ENCODE results near the gene SYNPO2L.
"Not testable (repeated sequence)": the region's sequence is repeated elsewhere in the genome, so short reads cannot be mapped to it uniquely, and the experiment has no call there.

Gene SYNPO2L

DNA sequence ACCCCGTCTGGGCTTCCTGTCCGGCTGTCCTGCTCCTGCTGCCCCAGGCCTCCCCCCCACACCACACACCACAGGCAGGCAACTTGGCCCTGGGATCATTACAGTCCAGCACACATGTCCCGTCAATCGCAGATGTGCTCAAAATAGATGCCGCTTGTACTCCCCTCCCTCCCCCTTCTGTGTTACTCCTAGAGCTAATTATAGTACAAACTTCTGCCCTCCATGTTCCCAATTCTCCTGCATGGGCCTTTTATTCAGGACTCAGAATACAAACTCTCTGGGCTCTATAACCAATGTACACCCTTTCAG lies at the start of gene SYNPO2L:
Gene SYNPO2L, minus strand, starts transcription at position 40 of the 309 bp plus-strand sequence. CDS start 107 bp downstream, outside the sequence.
- DNase-seq (ENCODE audit: low spot score): no peak

DNA sequence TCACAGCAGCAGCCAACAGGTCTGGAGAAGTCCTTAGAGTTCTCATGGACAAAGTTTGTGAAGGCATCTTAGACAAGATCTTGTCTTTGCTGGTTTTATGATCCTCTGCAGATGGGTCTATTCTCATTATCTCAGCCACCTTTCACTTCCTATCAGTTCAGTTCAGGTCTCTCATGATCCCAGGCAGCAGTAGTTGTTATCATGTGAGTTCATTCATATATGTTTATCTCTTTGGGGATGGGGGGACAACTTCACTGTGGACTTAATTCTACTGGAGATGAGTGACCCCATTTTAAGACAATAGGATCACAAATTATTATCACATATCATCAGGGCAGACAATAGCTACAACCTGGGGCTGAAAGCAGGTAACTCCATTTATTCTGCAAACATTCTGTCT lies 48.1 kb upstream of the SYNPO2L start:
- not testable (repeated sequence) for DNase-seq (ENCODE audit: low spot score)

- not testable (repeated sequence) for DNase-seq (ENCODE audit: low spot score)
Observed at GRCh38 chr10:73698819-73699218, 43.0 kb upstream of the SYNPO2L start.

DNA sequence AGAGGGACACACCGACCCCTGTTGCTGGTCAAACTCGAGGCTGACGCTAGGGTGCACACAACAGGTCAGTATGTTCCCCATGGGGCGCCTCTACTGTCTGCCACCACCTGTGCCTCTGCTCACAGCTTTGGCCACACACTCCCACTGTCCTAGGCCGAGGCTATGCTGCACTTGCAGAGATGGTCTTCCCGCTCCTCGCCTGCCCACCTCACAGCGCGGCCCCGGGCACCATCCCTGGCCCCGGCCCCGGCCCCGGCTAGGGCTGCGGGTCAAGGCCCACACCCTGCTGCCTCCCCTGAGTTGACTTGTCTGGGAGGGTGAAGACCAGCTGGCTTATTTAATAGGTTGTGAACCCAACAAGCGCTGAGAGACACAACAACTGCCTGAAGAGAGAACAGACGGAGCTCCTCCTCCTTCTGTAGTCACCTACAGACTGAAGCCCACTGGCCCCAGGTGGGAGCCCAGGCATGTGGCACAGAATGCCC lies 41.9 kb upstream of the SYNPO2L start, which contains the start of gene AGAP5:
Gene AGAP5, minus strand, starts transcription at position 435 of the 485 bp plus-strand sequence. Its CDS starts 354 bp downstream, at position 81.
- not testable (repeated sequence) for DNase-seq (ENCODE audit: low spot score)

DNA sequence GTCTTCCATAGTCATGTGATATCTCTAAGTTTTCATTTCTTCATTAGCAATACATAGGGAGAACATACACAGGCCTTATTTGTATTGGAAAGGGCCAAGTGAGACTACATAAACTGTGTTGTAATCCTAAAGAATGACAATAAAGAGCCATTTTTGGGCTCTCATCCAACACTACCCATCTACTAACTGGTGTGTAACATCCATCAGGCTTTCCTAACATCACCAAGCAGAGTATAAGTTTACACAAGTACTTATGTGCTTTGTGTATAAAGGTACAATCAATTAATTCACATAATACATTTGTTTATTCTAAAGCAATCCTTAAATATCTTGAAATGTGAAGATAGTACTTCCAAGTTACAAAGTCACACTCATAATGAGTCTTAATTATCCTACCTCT lies 39.5 kb upstream of the SYNPO2L start:
- DNase-seq (ENCODE audit: low spot score): not testable (repeated sequence)

GRCh38 chr10:73690755-73691154 lies 34.9 kb upstream of the SYNPO2L start:
- DNase-seq (ENCODE audit: low spot score): not testable (repeated sequence)

- not testable (repeated sequence) for DNase-seq (ENCODE audit: low spot score)
Observed at GRCh38 chr10:73689596-73689995, 33.8 kb upstream of the SYNPO2L start.

DNA sequence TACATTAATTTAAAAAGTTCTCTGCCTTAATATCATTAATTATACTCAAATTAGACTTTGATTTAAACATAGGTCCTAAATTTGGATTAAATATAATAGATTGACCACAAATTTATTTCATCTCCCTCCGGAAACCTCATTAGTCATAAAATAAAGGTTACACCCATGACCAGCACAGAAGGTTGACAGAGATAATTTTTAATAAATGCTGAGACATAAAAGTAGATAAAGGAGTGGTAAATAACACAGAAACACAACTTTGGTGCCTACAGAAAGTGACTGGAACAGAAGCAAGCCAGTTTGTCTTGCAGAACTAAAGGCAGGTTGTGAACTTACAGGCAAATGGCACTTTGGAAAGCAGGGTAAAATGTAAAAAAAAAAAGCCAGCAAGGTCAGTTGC lies 31.8 kb upstream of the SYNPO2L start:
- DNase-seq (ENCODE audit: low spot score): not testable (repeated sequence)

DNA sequence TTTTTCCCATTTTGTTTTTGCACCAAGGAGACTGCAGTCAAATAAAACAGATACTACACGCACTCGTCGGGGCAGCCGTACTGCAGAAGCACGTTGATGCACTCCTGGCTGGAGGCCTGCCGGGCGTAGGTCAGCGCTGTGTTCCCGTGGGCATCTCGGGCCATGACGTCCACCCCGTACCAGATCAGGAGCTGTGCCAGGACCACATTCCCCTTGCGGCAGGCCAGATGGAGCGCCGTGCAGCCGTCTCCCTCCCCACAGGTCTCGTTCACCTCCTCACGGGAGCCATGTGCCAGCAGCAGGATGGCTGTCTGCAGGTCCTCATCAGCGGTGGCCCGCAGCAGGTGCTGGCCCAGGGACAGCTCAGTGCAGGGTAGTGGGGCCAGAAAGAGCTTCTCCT lies 18.7 kb upstream of the SYNPO2L start:
- DNase-seq (ENCODE audit: low spot score): not testable (repeated sequence)

GRCh38 chr10:73668378-73668777 lies 12.5 kb upstream of the SYNPO2L start:
- not testable (repeated sequence) for DNase-seq (ENCODE audit: low spot score)

- not testable (repeated sequence) for DNase-seq (ENCODE audit: low spot score)
Observed at GRCh38 chr10:73666153-73666809, 10.5 kb upstream of the SYNPO2L start.

GRCh38 chr10:73665581-73665980 lies 9.8 kb upstream of the SYNPO2L start:
- DNase-seq (ENCODE audit: low spot score): not testable (repeated sequence)

GRCh38 chr10:73664156-73665040 lies 8.6 kb upstream of the SYNPO2L start:
- not testable (repeated sequence) for DNase-seq (ENCODE audit: low spot score)

DNA sequence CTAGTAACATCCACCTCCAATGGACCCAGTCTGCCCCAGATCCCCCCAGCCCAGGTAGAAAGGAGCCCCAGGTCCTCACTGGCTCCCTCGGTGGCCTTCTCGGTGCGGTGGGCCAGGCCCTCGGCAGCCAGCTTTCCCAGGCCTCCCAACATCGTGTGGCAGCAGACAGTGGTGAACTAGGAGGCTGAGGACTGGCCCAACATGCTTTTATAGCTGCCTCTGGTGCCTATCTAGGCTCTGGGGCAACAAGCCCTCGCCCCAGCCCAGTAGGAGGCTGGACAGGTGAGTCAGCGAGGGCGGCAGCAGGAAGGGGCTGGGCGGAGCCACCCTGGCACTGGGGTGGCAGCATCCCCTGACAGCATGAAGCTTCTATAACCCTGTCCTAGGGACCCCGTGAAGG lies 7.8 kb upstream of the SYNPO2L start:
- DNase-seq (ENCODE audit: low spot score): not testable (repeated sequence)

DNA sequence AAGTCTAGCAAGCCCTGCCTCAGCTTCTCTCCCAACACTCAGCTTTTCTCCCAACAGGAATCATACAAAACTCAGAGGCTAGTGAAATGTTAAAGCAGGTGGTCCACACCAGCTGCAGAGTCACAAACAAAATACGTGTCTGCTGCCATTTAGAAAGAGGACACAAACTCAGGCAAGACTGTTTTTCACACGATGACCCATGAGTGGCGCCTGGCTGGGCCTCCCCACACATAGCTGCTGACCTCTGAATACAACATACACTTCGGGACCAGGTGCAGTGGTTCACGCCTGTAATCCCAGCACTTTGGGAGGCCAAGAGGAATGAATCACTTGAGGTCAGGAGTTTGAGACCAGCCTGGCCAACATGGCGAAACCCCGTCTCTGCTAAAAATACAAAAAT lies 6.9 kb upstream of the SYNPO2L start:
- not testable (repeated sequence) for DNase-seq (ENCODE audit: low spot score)

DNA sequence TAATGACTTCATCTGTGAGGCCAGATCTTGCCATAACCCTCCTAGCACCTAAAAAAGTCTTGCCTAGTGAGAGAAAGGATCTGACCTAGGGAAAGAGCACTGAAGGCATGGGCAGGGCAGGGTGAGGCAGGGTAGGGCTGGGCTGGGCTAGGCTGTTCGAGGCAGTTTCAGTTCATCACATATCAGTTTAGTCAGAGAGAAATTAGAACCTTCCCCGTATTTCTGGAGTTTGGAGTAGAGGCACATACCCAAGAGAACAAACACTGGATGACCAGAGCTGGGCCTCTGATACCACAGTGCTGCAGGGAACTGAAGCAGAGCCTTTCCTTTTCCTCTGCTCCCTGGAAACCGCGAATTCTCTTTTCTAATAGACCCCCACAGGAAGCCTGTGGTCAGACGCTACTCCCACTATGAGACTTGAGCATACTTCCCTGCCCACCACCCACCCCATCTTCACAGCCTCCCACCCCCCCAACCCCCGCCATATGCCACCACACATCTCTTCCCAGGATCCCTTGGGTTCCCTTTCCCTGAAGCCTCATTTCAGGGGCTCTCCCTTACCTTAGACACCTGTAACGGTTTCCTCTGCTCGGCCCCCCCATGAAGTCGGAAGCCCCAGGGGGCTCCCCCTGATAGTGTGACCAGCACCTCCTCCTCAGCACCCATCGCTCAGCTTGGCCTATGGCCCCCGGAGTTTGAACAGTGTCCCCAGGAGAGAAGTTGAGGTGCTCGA lies 406 bp downstream of the SYNPO2L start:
- no peak for DNase-seq (ENCODE audit: low spot score)

GRCh38 chr10:73653701-73654100 lies 2.1 kb downstream of the SYNPO2L start:
- DNase-seq (ENCODE audit: low spot score): no peak

DNA sequence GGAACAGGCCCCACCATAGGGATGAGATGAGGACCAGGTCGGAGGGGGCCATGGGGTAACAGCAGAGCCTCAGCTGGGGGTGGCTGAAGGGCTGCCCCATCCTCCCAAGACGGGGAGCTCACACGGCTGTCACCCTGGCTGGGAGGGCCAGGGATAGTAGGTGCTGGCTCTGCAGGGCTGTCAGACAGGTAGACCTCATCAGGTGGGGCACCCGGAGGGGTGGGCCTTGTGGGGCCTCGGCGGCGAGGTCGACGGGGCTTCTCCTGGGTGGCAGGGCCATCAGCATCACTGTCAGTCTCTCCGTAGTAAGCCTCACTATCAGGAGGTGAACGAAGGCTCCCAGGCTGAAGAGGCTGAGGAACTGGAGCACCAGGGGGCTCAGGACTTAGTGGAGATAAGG lies 2.6 kb downstream of the SYNPO2L start:
- DNase-seq (ENCODE audit: low spot score): no peak

DNA sequence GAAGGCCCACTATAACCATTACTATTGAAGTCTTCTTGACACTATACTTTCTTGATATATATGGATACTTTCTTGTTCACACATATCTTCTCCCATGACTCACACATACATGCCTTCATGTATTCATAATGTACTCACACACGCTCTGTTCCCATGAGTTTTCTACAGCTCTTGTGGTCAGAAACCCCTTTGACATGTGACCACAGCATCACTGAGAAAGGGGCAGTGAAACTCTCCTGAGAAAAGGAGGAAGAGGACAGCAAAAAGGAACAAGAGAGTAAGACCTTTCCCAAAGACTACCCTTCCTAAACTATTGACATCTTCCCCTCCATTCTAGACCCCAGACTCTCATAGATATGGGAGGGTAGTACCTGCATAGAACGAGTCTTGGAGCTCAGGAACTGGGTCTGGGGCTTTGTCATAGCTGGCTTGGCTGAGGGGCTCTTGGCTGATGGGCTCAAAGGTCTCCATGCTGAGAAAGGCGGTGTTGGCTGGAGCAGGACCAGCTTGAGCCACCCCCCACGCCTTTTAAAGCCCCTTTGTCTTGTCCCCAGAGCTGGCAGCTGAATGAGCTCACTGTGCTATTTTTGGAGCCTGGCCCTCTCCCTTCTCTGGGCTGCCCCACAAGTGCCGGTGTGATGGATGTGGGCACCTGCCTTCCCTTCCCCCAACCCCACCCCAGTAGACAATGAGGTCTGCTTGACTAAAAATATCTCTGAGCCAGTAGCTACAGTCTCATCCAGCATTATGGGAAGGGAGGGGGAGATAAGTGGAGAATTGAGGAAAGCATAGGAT lies 5.1 kb downstream of the SYNPO2L start:
- no peak for DNase-seq (ENCODE audit: low spot score)

DNA sequence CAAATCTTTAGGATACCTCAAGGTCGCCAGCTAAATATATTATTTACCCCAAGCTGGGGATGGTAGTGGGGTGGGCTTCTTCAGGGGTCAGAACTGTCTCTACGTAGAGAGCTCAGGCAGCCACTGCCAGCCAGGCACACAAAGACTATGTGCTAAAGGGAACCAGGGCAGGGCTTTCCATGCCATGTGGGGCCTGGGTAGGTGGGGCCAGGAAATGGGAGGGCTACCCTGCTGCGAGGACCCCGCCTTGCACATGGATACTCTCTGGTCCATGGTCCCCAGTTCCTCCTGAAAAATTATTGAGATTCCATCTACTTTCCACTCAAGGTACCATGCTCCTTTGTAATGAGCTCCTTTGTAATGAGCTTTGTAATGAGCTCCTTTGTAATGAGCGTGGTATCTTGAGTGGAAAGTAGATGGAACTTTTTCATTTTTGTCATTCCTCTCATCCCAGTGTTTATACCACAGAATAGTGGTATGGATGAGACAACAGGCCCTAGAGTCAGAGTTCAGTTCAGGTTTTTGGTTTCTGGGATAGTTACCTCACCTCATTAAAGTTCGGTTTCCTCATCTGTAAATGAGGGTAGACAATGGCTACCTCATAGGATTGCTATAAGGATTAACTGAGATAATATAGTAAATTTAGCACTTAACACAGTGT lies 5.8 kb downstream of the SYNPO2L start:
- DNase-seq (ENCODE audit: low spot score): no peak

Measured in D341Med (cell line).